ENCODE data around the gene TLL1.

The TLL1 gene

GRCh38 chr4:165915215-165915614 is 42.2 kb downstream of the TLL1 start:
- DNase-seq (ENCODE audit: low spot score in 2 of 2) (no peak), ATAC-seq (replicated peaks; ENCODE audit: extremely low read depth, poor library complexity, severe bottlenecking) (no peak)
- Mint-ChIP-seq H3K4me1 (no peaks in the 10 kb centered on the region), H3K27ac (ENCODE audit: low read depth) (no peak overlapping the region), H3K4me3 (no peak overlapping the region), H3K9me3 (no peaks in the 10 kb centered on the region), H3K36me3 (ENCODE audit: insufficient read depth) (no peaks in the 10 kb centered on the region), H3K27me3 (no peaks in the 10 kb centered on the region)

DNA sequence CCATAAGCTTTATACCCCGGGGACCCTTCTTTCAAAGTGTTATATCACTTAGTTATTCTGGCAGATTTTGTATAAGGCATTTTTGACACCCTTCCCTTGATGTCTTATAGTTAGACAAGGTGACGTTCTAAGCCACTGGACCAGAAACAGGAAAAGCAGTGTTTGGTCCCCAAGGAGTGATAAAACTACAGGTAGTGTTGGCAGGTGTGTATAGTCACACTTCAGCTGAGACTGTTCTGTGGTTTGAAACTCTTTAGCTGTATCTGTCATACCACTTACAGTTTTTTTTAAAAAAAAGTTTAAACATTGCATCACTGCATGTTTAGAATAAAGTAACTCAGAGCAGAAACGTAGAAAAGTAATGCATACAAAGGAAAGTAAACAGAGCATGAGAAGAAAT is 48.5 kb downstream of the TLL1 start:
- Mint-ChIP-seq H3K27me3 (no peaks in the 10 kb centered on the region), H3K36me3 (ENCODE audit: insufficient read depth) (no peaks in the 10 kb centered on the region), H3K4me3 (no peak overlapping the region), H3K9me3 (no peaks in the 10 kb centered on the region), H3K4me1 (no peaks in the 10 kb centered on the region), H3K27ac (ENCODE audit: low read depth) (no peak overlapping the region)
- DNase-seq (ENCODE audit: low spot score in 2 of 2) (no peak), ATAC-seq (replicated peaks; ENCODE audit: extremely low read depth, poor library complexity, severe bottlenecking) (no peak)

DNA sequence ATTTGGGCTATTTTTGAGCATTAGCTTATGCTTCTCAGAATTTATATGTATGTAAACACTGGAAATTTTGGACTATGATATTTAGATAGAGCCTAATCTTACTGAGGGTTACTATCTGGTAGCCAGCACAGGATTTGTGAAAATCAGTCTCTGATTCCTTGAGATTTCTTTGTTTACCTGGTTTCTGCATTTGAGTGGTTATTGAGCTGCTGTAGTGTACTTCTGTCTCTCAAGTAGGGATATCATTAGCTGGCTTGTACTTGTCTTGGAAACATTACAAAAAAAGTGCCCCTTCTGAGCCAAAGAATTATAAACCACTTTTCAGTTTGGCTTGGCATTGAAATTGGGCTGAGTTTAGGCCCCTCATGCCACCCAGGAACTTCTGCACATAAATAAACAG is 49.7 kb downstream of the TLL1 start:
- H3K27me3 Mint-ChIP-seq: no peaks in the 10 kb centered on the region
- no peak for DNase-seq (ENCODE audit: low spot score in 2 of 2)
- no peak for ATAC-seq (replicated peaks; ENCODE audit: extremely low read depth, poor library complexity, severe bottlenecking)
- no peaks in the 10 kb centered on the region for H3K36me3 Mint-ChIP-seq (ENCODE audit: insufficient read depth)
- no peak overlapping the region for H3K4me3 Mint-ChIP-seq
- H3K4me1 Mint-ChIP-seq: no peaks in the 10 kb centered on the region
- no peaks in the 10 kb centered on the region for H3K9me3 Mint-ChIP-seq
- no peak overlapping the region for H3K27ac Mint-ChIP-seq (ENCODE audit: low read depth)

DNA sequence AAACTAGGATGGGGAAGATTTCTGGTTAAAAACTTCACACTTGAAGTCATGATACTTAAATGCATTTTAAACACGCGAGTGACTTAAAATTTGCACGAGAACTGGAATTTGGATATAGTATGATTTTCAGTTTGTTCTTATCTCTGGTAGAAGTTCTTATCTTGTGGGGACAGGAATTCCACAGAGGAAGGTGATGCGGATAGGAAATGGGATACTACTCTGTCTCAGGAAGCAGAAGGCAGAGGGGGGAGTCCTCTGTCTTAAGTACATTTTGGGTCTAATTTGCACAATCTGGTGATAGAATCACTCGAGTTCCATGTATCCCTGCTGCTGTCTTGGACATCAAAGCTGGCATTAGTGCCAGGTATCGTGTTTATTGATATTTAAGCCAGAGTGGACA is 53.3 kb downstream of the TLL1 start:
- no peak overlapping the region for H3K27ac Mint-ChIP-seq (ENCODE audit: low read depth)
- no peaks in the 10 kb centered on the region for H3K9me3 Mint-ChIP-seq
- H3K4me1 Mint-ChIP-seq: no peaks in the 10 kb centered on the region
- no peaks in the 10 kb centered on the region for H3K27me3 Mint-ChIP-seq
- H3K4me3 Mint-ChIP-seq: no peak overlapping the region
- no peaks in the 10 kb centered on the region for H3K36me3 Mint-ChIP-seq (ENCODE audit: insufficient read depth)
- ATAC-seq (replicated peaks; ENCODE audit: extremely low read depth, poor library complexity, severe bottlenecking): no peak
- no peak for DNase-seq (ENCODE audit: low spot score in 2 of 2)

GRCh38 chr4:165927366-165927765 is 54.3 kb downstream of the TLL1 start:
- ATAC-seq (replicated peaks; ENCODE audit: extremely low read depth, poor library complexity, severe bottlenecking) (no peak), DNase-seq (ENCODE audit: low spot score in 2 of 2) (no peak)
- no peaks in the 10 kb centered on the region for H3K36me3 Mint-ChIP-seq (ENCODE audit: insufficient read depth)
- H3K4me3 Mint-ChIP-seq: no peak overlapping the region
- no peak overlapping the region for H3K27ac Mint-ChIP-seq (ENCODE audit: low read depth)
- no peaks in the 10 kb centered on the region for H3K27me3 Mint-ChIP-seq
- no peaks in the 10 kb centered on the region for H3K4me1 Mint-ChIP-seq
- no peaks in the 10 kb centered on the region for H3K9me3 Mint-ChIP-seq

GRCh38 chr4:165927815-165928214 is 54.8 kb downstream of the TLL1 start:
- Mint-ChIP-seq H3K27ac (ENCODE audit: low read depth) (no peak overlapping the region), H3K36me3 (ENCODE audit: insufficient read depth) (no peaks in the 10 kb centered on the region), H3K27me3 (no peaks in the 10 kb centered on the region), H3K4me1 (no peaks in the 10 kb centered on the region), H3K4me3 (no peak overlapping the region), H3K9me3 (no peaks in the 10 kb centered on the region)
- DNase-seq (ENCODE audit: low spot score in 2 of 2): no peak
- no peak for ATAC-seq (replicated peaks; ENCODE audit: extremely low read depth, poor library complexity, severe bottlenecking)

- no peak for DNase-seq (ENCODE audit: low spot score in 2 of 2)
- H3K4me3 Mint-ChIP-seq: no peak overlapping the region
- no peak for ATAC-seq (replicated peaks; ENCODE audit: extremely low read depth, poor library complexity, severe bottlenecking)
- H3K9me3 Mint-ChIP-seq: no peaks in the 10 kb centered on the region
- no peaks in the 10 kb centered on the region for H3K27me3 Mint-ChIP-seq
- H3K36me3 Mint-ChIP-seq (ENCODE audit: insufficient read depth): no peaks in the 10 kb centered on the region
- H3K27ac Mint-ChIP-seq (ENCODE audit: low read depth): no peak overlapping the region
- H3K4me1 Mint-ChIP-seq: no peaks in the 10 kb centered on the region
These were observed 55.6 kb downstream of the TLL1 start for GRCh38 chr4:165928601-165929000.

DNA sequence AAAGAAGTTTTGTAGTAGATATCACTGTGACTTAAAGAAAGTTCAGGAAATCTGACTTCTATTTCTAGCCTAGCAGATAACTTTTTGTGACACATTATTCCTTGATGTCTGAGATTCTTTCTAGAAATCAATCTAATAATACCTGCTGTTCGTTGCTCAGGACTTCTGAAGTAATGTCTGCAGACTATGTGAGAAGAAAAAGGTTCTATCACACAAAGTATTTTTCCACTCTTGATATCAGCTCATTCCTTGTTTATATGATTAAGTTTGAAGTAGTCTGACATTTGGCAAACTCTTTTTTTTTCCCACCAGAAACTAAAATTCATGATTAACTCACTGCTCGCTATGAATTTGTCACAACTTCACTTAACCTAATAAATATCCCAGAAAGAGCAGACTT is 56.6 kb downstream of the TLL1 start:
- Mint-ChIP-seq H3K27ac (ENCODE audit: low read depth) (no peak overlapping the region), H3K27me3 (no peaks in the 10 kb centered on the region), H3K4me3 (no peak overlapping the region), H3K4me1 (no peaks in the 10 kb centered on the region), H3K36me3 (ENCODE audit: insufficient read depth) (no peaks in the 10 kb centered on the region), H3K9me3 (no peaks in the 10 kb centered on the region)
- ATAC-seq (replicated peaks; ENCODE audit: extremely low read depth, poor library complexity, severe bottlenecking) (no peak), DNase-seq (ENCODE audit: low spot score in 2 of 2) (no peak)

- H3K27ac Mint-ChIP-seq (ENCODE audit: low read depth): no peak overlapping the region
- no peak for ATAC-seq (replicated peaks; ENCODE audit: extremely low read depth, poor library complexity, severe bottlenecking)
- H3K4me1 Mint-ChIP-seq: no peaks in the 10 kb centered on the region
- no peak overlapping the region for H3K4me3 Mint-ChIP-seq
- no peaks in the 10 kb centered on the region for H3K36me3 Mint-ChIP-seq (ENCODE audit: insufficient read depth)
- H3K9me3 Mint-ChIP-seq: no peaks in the 10 kb centered on the region
- no peak for DNase-seq (ENCODE audit: low spot score in 2 of 2)
- no peaks in the 10 kb centered on the region for H3K27me3 Mint-ChIP-seq
These were observed 58.7 kb downstream of the TLL1 start for GRCh38 chr4:165931741-165932140.

DNA sequence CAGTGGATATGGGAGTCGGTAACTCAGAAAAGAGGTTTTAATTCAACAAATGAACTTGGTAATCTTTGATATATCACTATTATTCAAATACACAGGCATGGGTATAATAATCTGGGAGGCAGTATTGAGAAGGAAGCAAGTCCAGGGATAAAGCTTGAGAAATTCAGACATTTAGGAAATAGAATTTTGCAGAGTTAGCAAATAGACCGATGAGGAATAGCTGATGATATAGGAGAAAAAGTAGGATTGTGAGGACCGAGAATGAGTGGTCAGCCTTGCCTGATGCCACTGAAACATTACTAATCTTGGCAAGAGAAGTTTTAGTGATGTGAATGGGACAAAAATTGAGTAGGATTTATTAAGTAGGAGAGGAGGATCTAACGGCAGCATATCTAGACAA is 71.9 kb downstream of the TLL1 start:
- H3K4me1 Mint-ChIP-seq: no peaks in the 10 kb centered on the region
- no peak for ATAC-seq (replicated peaks; ENCODE audit: extremely low read depth, poor library complexity, severe bottlenecking)
- no peaks in the 10 kb centered on the region for H3K36me3 Mint-ChIP-seq (ENCODE audit: insufficient read depth)
- H3K27ac Mint-ChIP-seq (ENCODE audit: low read depth): no peak overlapping the region
- no peaks in the 10 kb centered on the region for H3K27me3 Mint-ChIP-seq
- H3K4me3 Mint-ChIP-seq: no peak overlapping the region
- no peak for DNase-seq (ENCODE audit: low spot score in 2 of 2)
- H3K9me3 Mint-ChIP-seq: peaks cover 14% of the 10 kb centered on the region

GRCh38 chr4:165945991-165946390 is 73.0 kb downstream of the TLL1 start:
- DNase-seq (ENCODE audit: low spot score in 2 of 2) (no peak), ATAC-seq (replicated peaks; ENCODE audit: extremely low read depth, poor library complexity, severe bottlenecking) (no peak)
- Mint-ChIP-seq H3K27me3 (no peaks in the 10 kb centered on the region), H3K4me1 (no peaks in the 10 kb centered on the region), H3K4me3 (no peak overlapping the region), H3K9me3 (peaks cover 11% of the 10 kb centered on the region), H3K36me3 (ENCODE audit: insufficient read depth) (no peaks in the 10 kb centered on the region), H3K27ac (ENCODE audit: low read depth) (no peak overlapping the region)

- DNase-seq (ENCODE audit: low spot score in 2 of 2) (no peak), ATAC-seq (replicated peaks; ENCODE audit: extremely low read depth, poor library complexity, severe bottlenecking) (no peak)
- no peaks in the 10 kb centered on the region for H3K36me3 Mint-ChIP-seq (ENCODE audit: insufficient read depth)
- H3K27ac Mint-ChIP-seq (ENCODE audit: low read depth): no peak overlapping the region
- H3K9me3 Mint-ChIP-seq: peaks cover 10% of the 10 kb centered on the region
- H3K4me3 Mint-ChIP-seq: no peak overlapping the region
- H3K27me3 Mint-ChIP-seq: no peaks in the 10 kb centered on the region
- no peaks in the 10 kb centered on the region for H3K4me1 Mint-ChIP-seq
These were observed 74.0 kb downstream of the TLL1 start for GRCh38 chr4:165947019-165947418.

DNA sequence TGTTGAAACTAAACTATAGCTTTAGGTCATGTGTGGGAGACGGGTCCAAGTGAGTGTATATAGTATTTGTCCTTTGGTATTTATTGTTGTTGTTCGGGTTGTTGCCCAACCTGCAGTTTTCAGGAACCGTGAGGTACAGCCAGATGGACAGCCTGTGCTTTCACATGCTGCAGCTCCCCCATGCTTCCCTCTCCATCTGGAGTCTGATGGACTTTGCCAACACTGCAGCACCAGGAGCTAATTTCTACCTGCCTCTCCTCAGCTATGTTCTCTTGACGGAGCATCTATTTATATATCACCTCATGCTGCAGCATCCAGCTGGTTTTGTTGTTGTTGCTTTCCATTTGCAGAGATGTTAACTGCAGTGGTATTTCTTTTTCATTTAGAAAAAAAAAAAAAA is 80.1 kb downstream of the TLL1 start:
- no peak for DNase-seq (ENCODE audit: low spot score in 2 of 2)
- Mint-ChIP-seq H3K27ac (ENCODE audit: low read depth) (no peak overlapping the region), H3K9me3 (peaks cover 31% of the 10 kb centered on the region), H3K4me3 (no peak overlapping the region), H3K4me1 (no peaks in the 10 kb centered on the region), H3K27me3 (no peaks in the 10 kb centered on the region), H3K36me3 (ENCODE audit: insufficient read depth) (no peaks in the 10 kb centered on the region)
- no peak for ATAC-seq (replicated peaks; ENCODE audit: extremely low read depth, poor library complexity, severe bottlenecking)

- no peak overlapping the region for H3K27ac Mint-ChIP-seq (ENCODE audit: low read depth)
- no peaks in the 10 kb centered on the region for H3K36me3 Mint-ChIP-seq (ENCODE audit: insufficient read depth)
- ATAC-seq (replicated peaks; ENCODE audit: extremely low read depth, poor library complexity, severe bottlenecking): no peak
- H3K4me3 Mint-ChIP-seq: no peak overlapping the region
- H3K9me3 Mint-ChIP-seq: peaks cover 40% of the 10 kb centered on the region
- no peaks in the 10 kb centered on the region for H3K27me3 Mint-ChIP-seq
- no peaks in the 10 kb centered on the region for H3K4me1 Mint-ChIP-seq
- no peak for DNase-seq (ENCODE audit: low spot score in 2 of 2)
These were observed 90.6 kb downstream of the TLL1 start for GRCh38 chr4:165963621-165964020.

Measured in central memory CD8-positive, alpha-beta T cell (primary cell).